ENCODE results near the gene SMARCD3.

Gene SMARCD3

GRCh38 chr7:151204383-151205032 is 44.0 kb downstream of the SMARCD3 start:
- no peak for DNase-seq (ENCODE audit: low read depth)
- H3K9me3 ChIP-seq (ENCODE audit: control insufficient read depth, low read length): no peaks in the 10 kb centered on the region

DNA sequence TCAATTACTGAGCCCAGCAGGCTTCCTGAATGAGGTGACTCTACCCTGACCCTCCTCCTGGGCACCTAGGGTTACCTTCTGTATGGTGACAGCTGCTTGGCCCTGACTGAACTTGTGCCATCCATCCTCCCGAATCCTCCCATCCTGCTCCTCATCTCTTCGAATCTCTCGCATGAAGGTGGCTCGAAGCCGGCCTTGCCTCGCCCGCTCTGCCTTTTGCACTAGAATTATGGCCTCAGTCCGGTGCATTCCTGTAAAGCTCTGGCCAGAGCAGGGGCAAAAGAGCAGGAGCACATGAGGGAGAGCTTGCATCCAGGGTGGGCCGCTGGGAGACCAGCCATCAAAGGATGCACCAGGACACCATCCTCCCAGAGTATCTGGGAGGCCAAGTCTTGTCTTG is 45.7 kb downstream of the SMARCD3 start:
- DNase-seq (ENCODE audit: low read depth): no peak
- no peaks in the 10 kb centered on the region for H3K9me3 ChIP-seq (ENCODE audit: control insufficient read depth, low read length)
- H3K4me3 ChIP-seq (ENCODE audit: low read length): no peak overlapping the region
- peaks cover 77% of the 10 kb centered on the region for H3K27me3 ChIP-seq (replicated peaks; ENCODE audit: control insufficient read depth, insufficient read depth, low read length)
- H3K4me1 ChIP-seq (ENCODE audit: control insufficient read depth, insufficient read depth, low read length): peaks cover 8% of the 10 kb centered on the region
- H3K36me3 ChIP-seq (ENCODE audit: control insufficient read depth, insufficient read depth, low read length, severe bottlenecking): no peaks in the 10 kb centered on the region
- H3K9ac ChIP-seq (ENCODE audit: low read length): no peak overlapping the region

More at GRCh38 chr7:151204383-151205032, 44.0 kb downstream of the SMARCD3 start:
- H3K36me3 ChIP-seq (ENCODE audit: control insufficient read depth, insufficient read depth, low read length, severe bottlenecking): no peaks in the 10 kb centered on the region
- H3K4me3 ChIP-seq (ENCODE audit: low read length): no peak overlapping the region
- H3K9ac ChIP-seq (ENCODE audit: low read length): no peak overlapping the region
- H3K27me3 ChIP-seq (replicated peaks; ENCODE audit: control insufficient read depth, insufficient read depth, low read length): peaks cover 71% of the 10 kb centered on the region
- peaks cover 6% of the 10 kb centered on the region for H3K4me1 ChIP-seq (ENCODE audit: control insufficient read depth, insufficient read depth, low read length)

DNA sequence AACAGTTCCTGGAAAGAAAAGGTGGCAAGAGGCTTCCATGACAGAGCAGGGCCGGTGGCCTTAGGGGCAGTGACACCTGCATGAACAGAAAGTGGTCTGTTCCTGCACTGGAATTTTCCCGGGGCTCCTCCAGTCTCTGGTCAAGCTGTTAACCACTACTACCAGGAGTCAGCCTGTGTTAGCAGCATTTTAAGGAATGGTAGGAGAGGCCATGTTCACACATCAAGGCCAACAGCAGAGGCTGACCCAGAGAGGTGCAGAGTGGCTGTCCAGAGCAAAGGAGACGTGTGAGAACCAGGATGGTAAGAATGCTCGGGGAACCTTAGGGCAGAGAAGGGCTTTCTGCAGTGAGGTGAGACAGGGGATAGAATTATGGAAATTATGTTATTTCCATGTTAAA is 46.7 kb downstream of the SMARCD3 start:
- H3K36me3 ChIP-seq (ENCODE audit: control insufficient read depth, insufficient read depth, low read length, severe bottlenecking): no peaks in the 10 kb centered on the region
- H3K4me3 ChIP-seq (ENCODE audit: low read length): no peak overlapping the region
- DNase-seq (ENCODE audit: low read depth): no peak
- H3K27me3 ChIP-seq (replicated peaks; ENCODE audit: control insufficient read depth, insufficient read depth, low read length): peaks cover 76% of the 10 kb centered on the region
- H3K4me1 ChIP-seq (ENCODE audit: control insufficient read depth, insufficient read depth, low read length): peaks cover 8% of the 10 kb centered on the region
- no peak overlapping the region for H3K9ac ChIP-seq (ENCODE audit: low read length)
- H3K9me3 ChIP-seq (ENCODE audit: control insufficient read depth, low read length): no peaks in the 10 kb centered on the region

GRCh38 chr7:151201344-151201743 is 47.1 kb downstream of the SMARCD3 start:
- Histone ChIP-seq H3K36me3 (ENCODE audit: control insufficient read depth, insufficient read depth, low read length, severe bottlenecking) (no peaks in the 10 kb centered on the region), H3K27me3 (replicated peaks; ENCODE audit: control insufficient read depth, insufficient read depth, low read length) (peaks cover 78% of the 10 kb centered on the region), H3K9ac (ENCODE audit: low read length) (no peak overlapping the region), H3K4me1 (ENCODE audit: control insufficient read depth, insufficient read depth, low read length) (peaks cover 8% of the 10 kb centered on the region), H3K4me3 (ENCODE audit: low read length) (no peak overlapping the region), H3K9me3 (ENCODE audit: control insufficient read depth, low read length) (no peaks in the 10 kb centered on the region)
- DNase-seq (ENCODE audit: low read depth): no peak

DNA sequence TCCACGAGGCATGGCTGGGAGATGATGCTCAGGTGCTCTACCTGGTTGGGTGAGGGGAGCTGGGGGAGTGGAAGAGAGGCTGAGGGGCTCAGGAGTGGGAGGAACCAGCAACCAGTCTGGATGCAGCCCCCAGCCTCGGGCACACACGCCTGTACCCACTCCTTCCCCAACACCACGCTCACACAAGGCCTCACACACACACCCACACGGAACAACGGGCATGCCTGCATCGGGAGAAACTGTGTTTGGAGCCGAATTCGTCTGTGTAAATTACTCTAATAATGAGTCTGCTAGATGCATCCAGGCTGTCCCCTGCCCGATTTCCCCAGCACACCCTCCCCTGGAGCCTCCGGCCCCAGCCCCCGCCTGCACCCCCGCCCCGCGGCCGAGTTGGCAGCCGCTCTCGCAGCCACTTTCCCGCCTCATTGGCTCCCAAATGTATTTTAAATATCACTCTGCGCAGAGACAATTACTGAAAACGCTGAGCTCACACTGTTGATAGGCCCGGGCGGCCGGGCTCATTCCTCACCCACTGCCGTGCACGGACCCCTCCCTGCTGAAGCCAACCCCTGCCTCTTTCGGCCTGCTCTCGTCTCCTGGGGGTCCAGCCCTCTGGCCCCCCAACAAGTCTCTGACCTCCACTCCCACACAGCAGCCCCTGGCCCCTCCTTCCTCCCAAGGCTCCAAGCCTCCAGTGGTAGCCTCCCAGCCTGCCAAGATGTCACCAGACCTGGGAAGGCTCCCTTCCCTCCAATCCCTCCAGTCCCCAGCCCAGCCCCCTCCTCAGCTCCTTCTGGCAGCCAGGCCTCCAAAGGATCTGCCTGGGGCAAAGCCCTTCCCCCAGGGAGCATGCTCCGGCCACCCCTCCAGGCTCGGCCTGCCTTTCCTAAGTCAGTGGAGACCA is 49.3 kb downstream of the SMARCD3 start:
- H3K4me1 ChIP-seq (ENCODE audit: control insufficient read depth, insufficient read depth, low read length): peaks cover 8% of the 10 kb centered on the region
- DNase-seq (ENCODE audit: low read depth): no peak
- H3K9ac ChIP-seq (ENCODE audit: low read length): peak overlapping the region; percentile 34
- no peak overlapping the region for H3K4me3 ChIP-seq (ENCODE audit: low read length)
- no peaks in the 10 kb centered on the region for H3K36me3 ChIP-seq (ENCODE audit: control insufficient read depth, insufficient read depth, low read length, severe bottlenecking)
- H3K9me3 ChIP-seq (ENCODE audit: control insufficient read depth, low read length): no peaks in the 10 kb centered on the region
- peaks cover 74% of the 10 kb centered on the region for H3K27me3 ChIP-seq (replicated peaks; ENCODE audit: control insufficient read depth, insufficient read depth, low read length)

GRCh38 chr7:151197932-151198331 is 50.6 kb downstream of the SMARCD3 start:
- DNase-seq (ENCODE audit: low read depth): no peak
- H3K4me3 ChIP-seq (ENCODE audit: low read length): no peak overlapping the region
- no peak overlapping the region for H3K9ac ChIP-seq (ENCODE audit: low read length)
- H3K27me3 ChIP-seq (replicated peaks; ENCODE audit: control insufficient read depth, insufficient read depth, low read length): peaks cover 72% of the 10 kb centered on the region
- no peaks in the 10 kb centered on the region for H3K36me3 ChIP-seq (ENCODE audit: control insufficient read depth, insufficient read depth, low read length, severe bottlenecking)
- no peaks in the 10 kb centered on the region for H3K9me3 ChIP-seq (ENCODE audit: control insufficient read depth, low read length)
- peaks cover 8% of the 10 kb centered on the region for H3K4me1 ChIP-seq (ENCODE audit: control insufficient read depth, insufficient read depth, low read length)

DNA sequence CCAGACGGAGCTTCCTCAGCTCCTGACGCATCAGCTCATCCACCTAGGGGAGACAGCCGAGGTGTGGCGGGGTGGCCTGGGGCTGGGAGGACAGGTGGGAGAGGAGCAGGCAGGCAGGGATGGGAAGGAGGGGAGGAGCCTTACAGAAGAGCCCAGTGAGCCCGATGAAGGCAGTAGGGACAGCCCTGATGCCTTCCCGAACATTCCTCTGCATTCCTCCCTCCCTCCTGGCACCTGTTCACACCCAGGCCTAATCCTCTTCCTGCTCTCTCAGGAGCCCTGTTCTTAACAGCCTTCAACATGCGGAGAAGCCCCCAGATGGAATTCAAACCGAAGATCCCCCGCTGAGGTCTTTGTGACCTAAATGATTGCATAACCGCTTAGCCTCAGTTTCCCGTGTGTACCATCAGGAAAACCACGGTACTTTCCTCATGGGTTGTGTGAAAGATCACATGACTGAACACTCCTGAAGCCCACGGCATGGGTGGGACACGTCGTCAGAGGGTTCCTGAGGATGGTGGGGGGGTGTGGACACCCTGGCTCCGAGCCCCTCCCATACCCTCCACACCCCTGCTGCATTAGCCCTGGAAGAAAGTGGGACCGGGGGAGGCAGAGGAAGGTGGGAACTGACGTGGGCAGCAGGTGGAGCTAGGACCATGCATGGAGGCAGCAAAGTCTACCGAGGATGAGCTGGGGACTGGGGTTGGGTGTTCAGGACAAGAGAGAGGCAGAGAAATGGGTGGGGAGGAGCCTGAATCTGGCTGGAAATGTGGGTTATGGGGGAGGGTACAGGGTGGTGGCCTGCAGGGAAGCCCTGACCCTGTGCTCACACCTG is 52.7 kb downstream of the SMARCD3 start:
- DNase-seq (ENCODE audit: low read depth): no peak

GRCh38 chr7:151194188-151194587 is 54.3 kb downstream of the SMARCD3 start:
- H3K27me3 ChIP-seq (replicated peaks; ENCODE audit: control insufficient read depth, insufficient read depth, low read length): peaks cover 82% of the 10 kb centered on the region
- no peak for DNase-seq (ENCODE audit: low read depth)
- peaks cover under 1% of the 10 kb centered on the region for H3K9me3 ChIP-seq (ENCODE audit: control insufficient read depth, low read length)
- no peaks in the 10 kb centered on the region for H3K4me1 ChIP-seq (ENCODE audit: control insufficient read depth, insufficient read depth, low read length)
- no peak overlapping the region for H3K4me3 ChIP-seq (ENCODE audit: low read length)
- H3K9ac ChIP-seq (ENCODE audit: low read length): no peak overlapping the region
- no peaks in the 10 kb centered on the region for H3K36me3 ChIP-seq (ENCODE audit: control insufficient read depth, insufficient read depth, low read length, severe bottlenecking)

More for the DNA sequence above, 52.7 kb downstream of the SMARCD3 start:
- no peak overlapping the region for H3K9ac ChIP-seq (ENCODE audit: low read length)
- peaks cover 8% of the 10 kb centered on the region for H3K4me1 ChIP-seq (ENCODE audit: control insufficient read depth, insufficient read depth, low read length)
- H3K27me3 ChIP-seq (replicated peaks; ENCODE audit: control insufficient read depth, insufficient read depth, low read length): peaks cover 69% of the 10 kb centered on the region
- no peak overlapping the region for H3K4me3 ChIP-seq (ENCODE audit: low read length)
- H3K9me3 ChIP-seq (ENCODE audit: control insufficient read depth, low read length): no peaks in the 10 kb centered on the region
- no peaks in the 10 kb centered on the region for H3K36me3 ChIP-seq (ENCODE audit: control insufficient read depth, insufficient read depth, low read length, severe bottlenecking)

DNA sequence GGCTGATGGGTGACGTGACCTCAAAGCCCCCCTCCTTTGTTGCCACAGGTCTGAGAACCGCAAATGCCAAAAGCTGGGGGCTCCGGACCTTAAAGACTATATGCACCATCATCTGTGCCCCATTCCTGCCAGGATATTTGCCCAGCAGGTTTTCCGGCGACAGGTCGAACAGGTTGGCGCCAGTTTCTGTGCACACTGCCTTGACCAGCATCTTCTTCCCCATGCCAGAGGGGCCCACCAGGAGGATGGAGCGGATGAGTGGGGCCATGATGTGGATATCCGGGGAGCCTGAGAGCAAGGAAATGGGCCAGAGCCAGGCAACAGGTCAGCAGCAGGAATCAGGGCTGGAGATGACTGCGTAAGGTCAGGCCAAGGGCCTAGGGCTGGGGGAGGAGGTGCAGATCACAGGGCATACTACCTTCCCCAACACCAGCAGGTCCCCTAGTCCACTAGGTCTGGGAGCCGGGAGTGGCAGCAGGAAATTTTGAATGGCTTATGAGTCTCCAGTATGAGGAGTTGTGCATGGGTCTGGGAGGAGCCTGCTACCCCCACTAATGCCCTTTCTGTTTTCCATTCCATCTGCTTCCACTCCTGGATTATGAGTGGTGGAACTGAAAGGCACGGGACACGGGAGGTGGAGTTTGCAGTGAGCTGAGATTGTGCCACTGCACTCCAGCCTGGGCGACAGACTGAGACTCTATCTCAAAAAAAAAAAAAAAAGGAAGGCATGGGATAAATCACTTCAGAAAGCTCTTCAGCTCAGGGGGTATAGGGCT is 55.1 kb downstream of the SMARCD3 start:
- Histone ChIP-seq H3K9ac (ENCODE audit: low read length) (no peak overlapping the region), H3K27me3 (replicated peaks; ENCODE audit: control insufficient read depth, insufficient read depth, low read length) (peaks cover 81% of the 10 kb centered on the region), H3K4me1 (ENCODE audit: control insufficient read depth, insufficient read depth, low read length) (no peaks in the 10 kb centered on the region), H3K4me3 (ENCODE audit: low read length) (no peak overlapping the region), H3K9me3 (ENCODE audit: control insufficient read depth, low read length) (peaks cover 6% of the 10 kb centered on the region), H3K36me3 (ENCODE audit: control insufficient read depth, insufficient read depth, low read length, severe bottlenecking) (no peaks in the 10 kb centered on the region)
- no peak for DNase-seq (ENCODE audit: low read depth)

DNA sequence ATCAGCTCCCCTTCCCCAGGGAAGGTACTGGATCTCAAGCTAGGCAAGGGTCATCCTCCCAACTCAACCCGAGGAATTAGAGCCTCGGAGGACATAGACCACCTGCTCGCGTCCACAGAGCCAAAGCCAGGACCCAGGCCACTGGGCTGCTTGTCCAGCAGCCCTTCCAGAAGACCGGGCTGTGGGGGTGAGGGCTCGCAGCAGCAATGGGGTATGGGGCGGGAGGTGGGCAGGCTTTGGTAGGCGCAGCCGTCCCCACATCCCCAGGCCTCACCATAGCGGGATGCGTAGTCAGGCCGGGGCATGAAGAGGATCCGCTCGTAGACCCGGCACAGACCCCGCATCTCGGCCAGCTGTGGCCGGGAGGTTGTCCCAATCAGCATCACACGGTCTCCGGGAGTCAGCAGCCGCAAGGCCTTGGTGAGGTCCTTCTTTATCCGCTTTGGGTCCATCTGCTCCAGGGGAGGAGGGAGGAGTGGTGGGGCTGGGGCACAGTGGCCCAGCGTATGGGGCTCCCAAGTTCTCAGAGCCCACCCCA is 56.4 kb downstream of the SMARCD3 start:
- Histone ChIP-seq H3K4me1 (ENCODE audit: control insufficient read depth, insufficient read depth, low read length) (no peaks in the 10 kb centered on the region), H3K27me3 (replicated peaks; ENCODE audit: control insufficient read depth, insufficient read depth, low read length) (peaks cover 77% of the 10 kb centered on the region), H3K9me3 (ENCODE audit: control insufficient read depth, low read length) (peaks cover 6% of the 10 kb centered on the region), H3K36me3 (ENCODE audit: control insufficient read depth, insufficient read depth, low read length, severe bottlenecking) (no peaks in the 10 kb centered on the region), H3K4me3 (ENCODE audit: low read length) (no peak overlapping the region), H3K9ac (ENCODE audit: low read length) (no peak overlapping the region)
- no peak for DNase-seq (ENCODE audit: low read depth)
